Tibial nerve (tissue), 4 donors: ENCODE results near the gene PAQR4. TPM values are rescaled to one million over a fixed set of nuclear protein-coding genes. Genes with fewer than 3 reads are reported as not detected.

Source experiments
- DNase-seq, 2 donors: peaks; one replicate each; pipeline ENCODE4 v3.0.0-alpha.2; 2019; ENCODE audit warnings: low spot score in 2 of 2
- H3K27ac ChIP-seq, 4 donors: fragments of 200-600 bp; sonication (generic) in 3 of 4; one replicate each; pipeline ENCODE4 v1.5.1; 2017 to 2019; ENCODE audit warnings: mild to moderate bottlenecking in 1 of 4
- H3K27me3 ChIP-seq, 2 donors: fragments of 200-600 bp; sonication (generic) in 1 of 2; one replicate each; pipeline versions ENCODE4 v1.5.1 to v1.6.0; 2017 to 2019
- H3K36me3 ChIP-seq, 3 donors: fragments of 200-600 bp; sonication (generic); one replicate each; pipeline ENCODE4 v1.5.1; 2018 to 2019
- H3K4me1 ChIP-seq, 4 donors: fragments of 200-600 bp; sonication (generic) in 3 of 4; one replicate each; pipeline ENCODE4 v1.5.1; 2017 to 2019
- H3K4me3 ChIP-seq, 4 donors: fragments of 200-600 bp; sonication (generic) in 3 of 4; one replicate each; pipeline ENCODE4 v1.5.1; 2017 to 2019; ENCODE audit warnings: mild to moderate bottlenecking in 1 of 4, moderate library complexity in 1 of 4
- H3K9me3 ChIP-seq, 4 donors: fragments of 200-600 bp; sonication (generic) in 3 of 4; one replicate each; pipeline ENCODE4 v1.5.1; 2017 to 2019
- EP300 ChIP-seq, 2 donors: sonication (generic); formaldehyde crosslinking; IDR thresholded peaks; one replicate each; pipeline ENCODE4 v1.6.1; 2017; ENCODE audit warnings: antibody characterized with exemption in 2 of 2, mild to moderate bottlenecking in 1 of 2
- POLR2A ChIP-seq, 2 donors: fragments of 450-650 bp; IDR thresholded peaks; one replicate each; pipeline ENCODE4 v1.6.1; 2017; ENCODE audit warnings: antibody characterized with exemption in 2 of 2, mild to moderate bottlenecking in 2 of 2, moderate library complexity in 2 of 2
- WGBS, 2 donors: methylation state at CpG; one replicate each; pipeline ENCODE4 v1.1.5; 2018; 5-methylcytosine and 5-hydroxymethylcytosine counted together
- total RNA-seq, 4 donors: library from RNA; depleted of rRNA; stranded (reverse); fragments of >200 nt; gene quantifications; one replicate each; pipeline ENCODE4 v1.1.0, GENCODE V29; 2016
- TF ChIP-seq, protein P1 (sequence below), 5 experiments: fragments of 200-600 bp in 3 of 5; fragments of 450-650 bp in 2 of 5; sonication (generic) in 3 of 5; IDR thresholded peaks; one replicate each; pipeline ENCODE4 v1.5.1; 2016 to 2019; ENCODE audit warnings: antibody characterized with exemption in 5 of 5, mild to moderate bottlenecking in 3 of 5, moderate library complexity in 2 of 5

PAQR4 gene
- total RNA-seq, 4 donors from 2014 or later: 5.1 to 15.0 (median 7.9) TPM

DNA sequence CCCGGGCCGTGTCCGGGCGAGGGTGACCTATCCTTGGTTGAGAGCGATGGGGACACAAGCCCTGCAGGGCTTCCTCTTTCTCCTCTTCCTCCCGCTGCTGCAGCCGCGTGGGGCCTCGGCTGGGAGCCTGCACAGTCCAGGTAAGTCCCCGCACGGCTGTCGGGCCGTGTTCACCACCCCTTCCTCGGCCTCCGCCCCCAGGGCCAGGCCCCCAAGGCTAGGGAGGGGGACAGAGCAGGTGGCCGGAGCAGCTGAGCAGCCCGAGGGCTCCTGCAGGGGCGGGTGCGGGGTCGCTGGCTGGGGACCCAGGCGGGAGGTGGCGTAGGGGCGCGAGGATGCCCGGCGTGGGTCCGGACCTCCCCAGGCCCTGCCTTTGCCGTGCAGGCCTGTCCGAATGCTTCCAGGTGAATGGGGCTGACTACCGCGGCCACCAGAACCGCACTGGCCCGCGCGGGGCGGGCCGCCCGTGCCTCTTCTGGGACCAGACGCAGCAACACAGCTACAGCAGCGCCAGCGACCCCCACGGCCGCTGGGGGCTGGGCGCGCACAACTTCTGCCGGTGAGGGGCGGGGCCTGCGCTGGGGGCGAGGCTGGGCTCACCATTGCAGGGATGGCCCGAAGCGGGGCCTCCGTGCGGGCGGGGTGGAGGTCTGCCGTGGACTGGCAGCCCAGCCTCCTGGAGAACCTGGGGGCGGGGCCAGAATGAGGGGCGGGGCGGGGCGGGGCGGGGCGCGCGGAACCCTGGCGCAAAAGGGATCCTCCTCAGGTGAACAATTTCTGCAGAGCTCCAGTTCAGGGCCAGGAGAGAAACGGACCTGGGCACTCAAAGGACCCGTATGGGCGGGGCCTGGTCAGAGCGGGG lies 4.4 kb upstream of the PAQR4 start:
- peaks cover 0 to 73% (median 33%) of the 10 kb centered on the region in 4 donors for H3K4me1 ChIP-seq
- TF ChIP-seq EP300 (IDR thresholded peaks at IDR 0.05) (no peak), POLR2A (IDR thresholded peaks at IDR 0.05) (no peak)
- TF ChIP-seq, protein P1, sequence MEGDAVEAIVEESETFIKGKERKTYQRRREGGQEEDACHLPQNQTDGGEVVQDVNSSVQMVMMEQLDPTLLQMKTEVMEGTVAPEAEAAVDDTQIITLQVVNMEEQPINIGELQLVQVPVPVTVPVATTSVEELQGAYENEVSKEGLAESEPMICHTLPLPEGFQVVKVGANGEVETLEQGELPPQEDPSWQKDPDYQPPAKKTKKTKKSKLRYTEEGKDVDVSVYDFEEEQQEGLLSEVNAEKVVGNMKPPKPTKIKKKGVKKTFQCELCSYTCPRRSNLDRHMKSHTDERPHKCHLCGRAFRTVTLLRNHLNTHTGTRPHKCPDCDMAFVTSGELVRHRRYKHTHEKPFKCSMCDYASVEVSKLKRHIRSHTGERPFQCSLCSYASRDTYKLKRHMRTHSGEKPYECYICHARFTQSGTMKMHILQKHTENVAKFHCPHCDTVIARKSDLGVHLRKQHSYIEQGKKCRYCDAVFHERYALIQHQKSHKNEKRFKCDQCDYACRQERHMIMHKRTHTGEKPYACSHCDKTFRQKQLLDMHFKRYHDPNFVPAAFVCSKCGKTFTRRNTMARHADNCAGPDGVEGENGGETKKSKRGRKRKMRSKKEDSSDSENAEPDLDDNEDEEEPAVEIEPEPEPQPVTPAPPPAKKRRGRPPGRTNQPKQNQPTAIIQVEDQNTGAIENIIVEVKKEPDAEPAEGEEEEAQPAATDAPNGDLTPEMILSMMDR (IDR thresholded peaks at IDR 0.05): no peak
- WGBS, 2 donors: 0 to 1% methylated on average over 7 to 45 of the region's 68 CpGs
- DNase-seq: no peak
- peaks cover 2 to 87% of the 10 kb centered on the region in 2 donors for H3K27me3 ChIP-seq
- peak overlapping the region in 2 of 4 donors; percentile 13 to 26 for H3K4me3 ChIP-seq
- no peaks in the 10 kb centered on the region for H3K36me3 ChIP-seq
- H3K27ac ChIP-seq: no peak overlapping the region
- no peaks in the 10 kb centered on the region for H3K9me3 ChIP-seq

DNA sequence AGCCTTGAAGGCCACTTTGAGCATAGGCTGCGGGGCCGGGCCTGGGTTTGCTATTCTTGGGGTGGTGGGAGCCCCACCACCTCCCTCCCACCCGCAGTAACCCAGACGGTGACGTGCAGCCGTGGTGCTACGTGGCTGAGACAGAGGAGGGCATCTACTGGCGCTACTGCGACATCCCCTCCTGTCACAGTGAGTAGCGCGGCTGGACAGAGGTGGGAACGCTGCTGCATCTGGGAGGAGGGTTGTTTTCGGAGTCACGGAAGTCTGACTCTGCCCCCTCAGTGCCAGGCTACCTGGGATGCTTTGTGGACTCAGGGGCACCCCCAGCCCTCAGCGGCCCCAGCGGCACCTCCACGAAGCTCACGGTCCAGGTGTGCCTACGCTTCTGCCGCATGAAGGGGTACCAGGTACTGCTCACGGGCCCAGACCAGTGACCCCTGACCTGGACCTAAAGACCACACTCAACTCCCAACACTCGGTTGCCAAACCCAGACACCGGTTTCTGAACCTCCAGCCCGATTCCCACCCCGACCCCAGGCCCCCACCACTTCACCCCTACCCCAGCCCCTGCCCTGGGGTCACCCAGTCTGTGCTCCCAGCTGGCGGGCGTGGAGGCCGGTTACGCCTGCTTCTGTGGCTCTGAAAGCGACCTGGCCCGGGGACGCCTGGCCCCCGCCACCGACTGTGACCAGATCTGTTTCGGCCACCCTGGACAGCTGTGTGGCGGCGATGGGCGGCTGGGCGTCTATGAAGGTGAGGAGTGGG lies 2.9 kb upstream of the PAQR4 start:
- no peaks in the 10 kb centered on the region for H3K9me3 ChIP-seq
- H3K4me1 ChIP-seq: peaks cover 0 to 88% (median 39%) of the 10 kb centered on the region in 4 donors
- H3K27me3 ChIP-seq: peaks cover 2 to 72% of the 10 kb centered on the region in 2 donors
- peak overlapping the region in 1 of 4 donors; percentile 31 for H3K4me3 ChIP-seq
- no peaks in the 10 kb centered on the region for H3K36me3 ChIP-seq
- no peak overlapping the region for H3K27ac ChIP-seq
- WGBS, 2 donors: 57 to 61% methylated on average over 23 to 26 of the region's 39 CpGs
- DNase-seq: no peak
- TF ChIP-seq, protein P1 (IDR thresholded peaks at IDR 0.05): no peak
- TF ChIP-seq EP300 (IDR thresholded peaks at IDR 0.05): no peak
- no peak for TF ChIP-seq POLR2A (IDR thresholded peaks at IDR 0.05)

DNA sequence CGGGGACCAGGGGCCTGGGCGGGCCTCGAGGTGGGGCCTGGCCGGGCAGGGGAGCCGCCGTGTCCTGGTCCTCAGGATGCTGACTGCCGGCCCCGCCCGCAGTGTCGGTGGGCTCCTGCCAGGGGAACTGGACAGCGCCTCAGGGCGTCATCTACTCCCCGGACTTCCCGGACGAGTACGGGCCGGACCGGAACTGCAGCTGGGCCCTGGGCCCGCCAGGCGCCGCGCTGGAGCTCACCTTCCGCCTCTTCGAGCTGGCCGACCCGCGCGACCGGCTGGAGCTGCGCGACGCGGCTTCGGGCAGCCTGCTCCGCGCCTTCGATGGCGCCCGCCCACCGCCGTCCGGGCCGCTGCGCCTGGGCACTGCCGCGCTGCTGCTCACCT lies 2.3 kb upstream of the PAQR4 start:
- H3K27me3 ChIP-seq: peaks cover 2 to 66% of the 10 kb centered on the region in 2 donors
- no peak overlapping the region for H3K27ac ChIP-seq
- WGBS, 2 donors: 7 to 9% methylated on average over 3 to 33 of the region's 46 CpGs
- H3K4me1 ChIP-seq: peaks cover 0 to 89% (median 39%) of the 10 kb centered on the region in 4 donors
- TF ChIP-seq POLR2A (IDR thresholded peaks at IDR 0.05) (no peak), EP300 (IDR thresholded peaks at IDR 0.05) (no peak)
- TF ChIP-seq, protein P1 (IDR thresholded peaks at IDR 0.05): no peak
- no peaks in the 10 kb centered on the region for H3K9me3 ChIP-seq
- DNase-seq: no peak
- peaks cover 0 to 4% (median 0%) of the 10 kb centered on the region in 3 donors for H3K36me3 ChIP-seq
- peak overlapping the region in 1 of 4 donors; percentile 31 for H3K4me3 ChIP-seq

DNA sequence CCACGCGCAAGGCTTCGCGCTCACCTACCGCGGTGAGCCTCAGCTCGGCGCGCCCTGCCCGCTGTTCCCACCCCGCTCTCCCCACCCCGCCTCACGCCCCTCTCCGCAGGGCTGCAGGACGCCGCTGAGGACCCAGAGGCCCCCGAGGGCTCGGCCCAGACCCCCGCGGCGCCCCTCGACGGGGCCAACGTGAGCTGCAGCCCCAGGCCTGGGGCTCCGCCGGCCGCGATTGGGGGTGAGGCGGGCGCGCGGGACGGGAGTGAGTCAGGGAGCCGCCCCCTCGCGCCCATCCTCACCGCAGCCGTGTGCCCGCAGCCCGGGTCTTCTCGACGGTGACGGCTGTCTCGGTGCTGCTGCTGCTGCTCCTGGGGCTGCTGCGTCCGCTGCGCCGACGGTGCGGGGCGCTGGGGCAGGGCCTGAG lies 1.9 kb upstream of the PAQR4 start:
- 20% methylated on average over 2 to 12 of the region's 51 CpGs for WGBS, 2 donors
- TF ChIP-seq EP300 (IDR thresholded peaks at IDR 0.05) (no peak), POLR2A (IDR thresholded peaks at IDR 0.05) (no peak)
- TF ChIP-seq, protein P1 (IDR thresholded peaks at IDR 0.05): no peak
- peaks cover 0 to 86% (median 39%) of the 10 kb centered on the region in 4 donors for H3K4me1 ChIP-seq
- no peaks in the 10 kb centered on the region for H3K9me3 ChIP-seq
- peaks cover 0 to 8% (median 0%) of the 10 kb centered on the region in 3 donors for H3K36me3 ChIP-seq
- peaks cover 2 to 62% of the 10 kb centered on the region in 2 donors for H3K27me3 ChIP-seq
- no peak for DNase-seq
- no peak overlapping the region for H3K27ac ChIP-seq
- H3K4me3 ChIP-seq: peak overlapping the region in 1 of 4 donors; percentile 31
